Measurements from ENCODE around the gene CELF6. TPM values are rescaled to one million over a fixed set of nuclear protein-coding genes. Genes with fewer than 3 reads are reported as not detected.
"Not testable (repeated sequence)": the region's sequence is repeated elsewhere in the genome, so short reads cannot be mapped to it uniquely, and the experiment has no call there.

Gene CELF6
- total RNA-seq, 4 donors from 2014 or later = 1.2 to 4.6 (median 2.5) TPM

- intact Hi-C loops (cut with DNase I) = no loop called here
- no peaks in the 10 kb centered on the region for H3K9me3 ChIP-seq
- H3K27me3 ChIP-seq = no peaks in the 10 kb centered on the region
- 94% methylated on average over 3 of the region's 3 CpGs for WGBS
- TF ChIP-seq POLR2A (IDR thresholded peaks at IDR 0.05; ENCODE audit: low read depth) = no peak
- no peak for TF ChIP-seq POLR2AphosphoS5 (IDR thresholded peaks at IDR 0.05)
- TF ChIP-seq EP300 (IDR thresholded peaks at IDR 0.05) = no peak
- TF ChIP-seq, protein P1, sequence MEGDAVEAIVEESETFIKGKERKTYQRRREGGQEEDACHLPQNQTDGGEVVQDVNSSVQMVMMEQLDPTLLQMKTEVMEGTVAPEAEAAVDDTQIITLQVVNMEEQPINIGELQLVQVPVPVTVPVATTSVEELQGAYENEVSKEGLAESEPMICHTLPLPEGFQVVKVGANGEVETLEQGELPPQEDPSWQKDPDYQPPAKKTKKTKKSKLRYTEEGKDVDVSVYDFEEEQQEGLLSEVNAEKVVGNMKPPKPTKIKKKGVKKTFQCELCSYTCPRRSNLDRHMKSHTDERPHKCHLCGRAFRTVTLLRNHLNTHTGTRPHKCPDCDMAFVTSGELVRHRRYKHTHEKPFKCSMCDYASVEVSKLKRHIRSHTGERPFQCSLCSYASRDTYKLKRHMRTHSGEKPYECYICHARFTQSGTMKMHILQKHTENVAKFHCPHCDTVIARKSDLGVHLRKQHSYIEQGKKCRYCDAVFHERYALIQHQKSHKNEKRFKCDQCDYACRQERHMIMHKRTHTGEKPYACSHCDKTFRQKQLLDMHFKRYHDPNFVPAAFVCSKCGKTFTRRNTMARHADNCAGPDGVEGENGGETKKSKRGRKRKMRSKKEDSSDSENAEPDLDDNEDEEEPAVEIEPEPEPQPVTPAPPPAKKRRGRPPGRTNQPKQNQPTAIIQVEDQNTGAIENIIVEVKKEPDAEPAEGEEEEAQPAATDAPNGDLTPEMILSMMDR (IDR thresholded peaks at IDR 0.05) = no peak
- no peak overlapping the region for H3K27ac ChIP-seq (replicated peaks in 1 of 4)
- H3K4me1 ChIP-seq = no peaks in the 10 kb centered on the region
- H3K36me3 ChIP-seq = no peaks in the 10 kb centered on the region
- H3K4me3 ChIP-seq = no peak overlapping the region
- DNase-seq (ENCODE audit: extremely low spot score) = no peak
These were observed 38.2 kb downstream of the CELF6 start for GRCh38 chr15:72281713-72282112.

- no peak overlapping the region for H3K4me3 ChIP-seq
- no peaks in the 10 kb centered on the region for H3K36me3 ChIP-seq
- 64% methylated on average over 2 of the region's 2 CpGs for WGBS
- TF ChIP-seq, protein P1 (IDR thresholded peaks at IDR 0.05) = no peak
- TF ChIP-seq EP300 (IDR thresholded peaks at IDR 0.05) (no peak), POLR2AphosphoS5 (IDR thresholded peaks at IDR 0.05) (no peak), POLR2A (IDR thresholded peaks at IDR 0.05; ENCODE audit: low read depth) (no peak)
- intact Hi-C loops (cut with DNase I) = no loop called here
- H3K27me3 ChIP-seq = no peaks in the 10 kb centered on the region
- no peak overlapping the region for H3K27ac ChIP-seq (replicated peaks in 1 of 4)
- H3K9me3 ChIP-seq = no peaks in the 10 kb centered on the region
- no peak for DNase-seq (ENCODE audit: extremely low spot score)
- no peaks in the 10 kb centered on the region for H3K4me1 ChIP-seq
These were observed 39.2 kb downstream of the CELF6 start for GRCh38 chr15:72280751-72281150.

- intact Hi-C loops (cut with DNase I) = no loop called here
- Histone ChIP-seq H3K4me3 (no peak overlapping the region), H3K9me3 (no peaks in the 10 kb centered on the region), H3K27me3 (no peaks in the 10 kb centered on the region), H3K4me1 (peaks cover 0 to 4% (median 0%) of the 10 kb centered on the region in 4 donors), H3K36me3 (no peaks in the 10 kb centered on the region), H3K27ac (replicated peaks in 1 of 4) (no peak overlapping the region)
- DNase-seq (ENCODE audit: extremely low spot score) = no peak
- no peak for TF ChIP-seq EP300 (IDR thresholded peaks at IDR 0.05)
- no peak for TF ChIP-seq POLR2AphosphoS5 (IDR thresholded peaks at IDR 0.05)
- TF ChIP-seq, protein P1 (IDR thresholded peaks at IDR 0.05) = no peak
- TF ChIP-seq POLR2A (IDR thresholded peaks at IDR 0.05; ENCODE audit: low read depth) = no peak
- 83% methylated on average over 1 of the region's 1 CpG for WGBS
These were observed 41.2 kb downstream of the CELF6 start for GRCh38 chr15:72278737-72279136.

DNA sequence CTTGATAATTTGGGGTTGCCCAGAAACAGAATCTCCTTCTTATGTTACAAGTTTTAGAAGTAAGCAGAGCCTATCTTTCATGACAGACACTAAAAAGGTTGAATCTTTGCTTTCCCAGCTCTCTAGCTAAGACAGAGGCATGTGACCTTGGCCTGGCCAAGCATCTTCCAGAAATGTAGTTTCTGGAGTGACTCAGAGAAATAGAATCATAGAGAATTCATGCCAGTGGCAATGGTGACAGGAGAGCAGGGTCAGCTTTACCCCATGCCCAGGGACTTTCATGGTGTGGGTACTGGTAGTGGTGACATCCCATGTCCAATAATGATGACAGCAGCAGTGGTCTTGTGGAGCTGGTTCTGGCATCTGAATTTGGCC, 43.6 kb downstream of the CELF6 start:
- H3K36me3 ChIP-seq = no peaks in the 10 kb centered on the region
- no peak for DNase-seq (ENCODE audit: extremely low spot score)
- no peak overlapping the region for H3K27ac ChIP-seq (replicated peaks in 1 of 4)
- H3K27me3 ChIP-seq = no peaks in the 10 kb centered on the region
- H3K4me1 ChIP-seq = peaks cover 14 to 20% (median 17%) of the 10 kb centered on the region in 4 donors
- no peak for TF ChIP-seq POLR2AphosphoS5 (IDR thresholded peaks at IDR 0.05)
- no peak for TF ChIP-seq EP300 (IDR thresholded peaks at IDR 0.05)
- TF ChIP-seq, protein P1 (IDR thresholded peaks at IDR 0.05) = no peak
- TF ChIP-seq POLR2A (IDR thresholded peaks at IDR 0.05; ENCODE audit: low read depth) = no peak
- intact Hi-C loops (cut with DNase I) = no loop called here
- H3K9me3 ChIP-seq = no peaks in the 10 kb centered on the region
- H3K4me3 ChIP-seq = no peak overlapping the region

GRCh38 chr15:72275635-72276325, 44.2 kb downstream of the CELF6 start:
- H3K36me3 ChIP-seq; DNase-seq (ENCODE audit: extremely low spot score); H3K9me3 ChIP-seq; intact Hi-C loops (cut with DNase I); H3K4me3 ChIP-seq; H3K27me3 ChIP-seq; H3K27ac ChIP-seq (replicated peaks in 1 of 4): not testable (repeated sequence)
- H3K4me1 ChIP-seq = peaks cover 19 to 25% (median 22%) of the 10 kb centered on the region in 4 donors
